HCT116 (cell line): ENCODE results near the gene PHLDA1. TPM values are rescaled to one million over a fixed set of nuclear protein-coding genes. Genes with fewer than 3 reads are reported as not detected.
A peak's percentile ranks its signal among the peaks of the same experiment; 100 is the strongest.

Source experiments
- ATAC-seq: fragments of 200-7000 bp; cut with Tn5 transposase; 2 replicates; pipeline ENCODE4 v1.9.1; 2020; ENCODE audit warnings: mild to moderate bottlenecking, moderate library complexity
- BruUV-seq: library from RNA; stranded (reverse); fragments of 400-500 nt; replicated peaks from 2 replicates; lab custom pipeline; 2021; lab: Mats Ljungman, UMichigan
- CTCF ChIA-PET: fragments of 300-600 bp; sonication (Branson Sonifier 250); formaldehyde crosslinking; loops from one replicate; lab custom pipeline; 2021; ENCODE audit warnings: antibody characterized with exemption; lab: Charles Lee
- POLR2A ChIA-PET: fragments of 300-600, 350-600 bp; sonication (Branson Sonifier 250); formaldehyde crosslinking; loops from one replicate; lab custom pipeline; 2021; ENCODE audit warnings: antibody characterized with exemption; lab: Charles Lee
- RAD21 ChIA-PET, 2 experiments: fragments of 300-600 bp; sonication (Branson Sonifier 250); formaldehyde crosslinking; loops; one replicate each; lab custom pipeline; 2023; ENCODE audit warnings: low total read pairs in 2 of 2; ENCODE audit not compliant: uncharacterized antibody in 2 of 2, unreplicated experiment in 2 of 2, low non-redundant PET in 1 of 2; lab: Charles Lee
- DNase-seq: peaks from one replicate; pipeline ENCODE4 v3.0.0-alpha.2; 2010; ENCODE audit warnings: low read depth, low spot score
- H2AFZ ChIP-seq: fragments of 200-600 bp; shearing (Covaris generic), sonication (generic); 2 replicates; pipeline ENCODE4 v1.6.1; 2017; ENCODE audit warnings: low read depth, mixed run types, mixed read lengths, antibody characterized with exemption, low read length; ENCODE audit not compliant: poor library complexity, severe bottlenecking
- H3K27ac ChIP-seq: 2 replicates; pipeline ENCODE4 v1.5.1; 2012; ENCODE audit warnings: low read depth, low read length
- H3K27me3 ChIP-seq: fragments of 200-600 bp; sonication (generic); 2 replicates; pipeline ENCODE4 v1.6.1; 2016; ENCODE audit warnings: mixed run types, low read length, mixed read lengths; ENCODE audit not compliant: insufficient read depth
- H3K36me3 ChIP-seq, 2 experiments: fragments of 200-500 bp in 1 of 2; fragments of 200-600 bp in 1 of 2; sonication (Bioruptor generic) in 1 of 2; sonication (generic) in 1 of 2; 2 replicates each; pipeline versions ENCODE4 v1.5.1 to v1.6.1; 2014 to 2016; ENCODE audit warnings: low read length in 2 of 2, inconsistent platforms in 1 of 2, mixed read lengths in 1 of 2, mixed run types in 1 of 2; ENCODE audit not compliant: insufficient read depth in 2 of 2, control insufficient read depth in 1 of 2
- H3K4me1 ChIP-seq, 2 experiments: fragments of 200-600 bp in 1 of 2; sonication (generic) in 1 of 2; 2 replicates each; pipeline versions ENCODE4 v1.5.1 to v1.6.1; 2012 to 2017; ENCODE audit warnings: low read length in 2 of 2, inconsistent platforms in 1 of 2, mild to moderate bottlenecking in 1 of 2, mixed read lengths in 1 of 2, mixed run types in 1 of 2, moderate library complexity in 1 of 2; ENCODE audit not compliant: insufficient read depth in 2 of 2, control insufficient read depth in 1 of 2
- H3K4me2 ChIP-seq: fragments of 200-600 bp; sonication (generic); 2 replicates; pipeline ENCODE4 v1.6.1; 2017; ENCODE audit warnings: mixed run types, low read length, mixed read lengths
- H3K4me3 ChIP-seq, 2 experiments: fragments of 200-600 bp in 1 of 2; sonication (generic) in 1 of 2; replicated peaks in 1 of 2; 2 replicates each; pipeline ENCODE4 v1.5.1; 2011 to 2016; ENCODE audit warnings: low read length in 2 of 2, control low read depth in 1 of 2, low read depth in 1 of 2, mild to moderate bottlenecking in 1 of 2, mixed read lengths in 1 of 2, mixed run types in 1 of 2
- H3K79me2 ChIP-seq: fragments of 200-600 bp; sonication (generic); 2 replicates; pipeline ENCODE4 v1.6.1; 2017; ENCODE audit warnings: mild to moderate bottlenecking, mixed run types, low read length, moderate library complexity, mixed read lengths; ENCODE audit not compliant: insufficient read depth
- H3K9ac ChIP-seq: fragments of 200-600 bp; sonication (generic); 2 replicates; pipeline ENCODE4 v1.6.1; 2016; ENCODE audit warnings: low read length, mixed read lengths
- H3K9me2 ChIP-seq: fragments of 200-600 bp; sonication (generic), shearing (Covaris generic); 2 replicates; pipeline ENCODE4 v1.6.1; 2017; ENCODE audit warnings: mixed run types, mild to moderate bottlenecking, moderate library complexity; ENCODE audit not compliant: insufficient read depth
- H3K9me3 ChIP-seq, 2 experiments: fragments of 200-500 bp in 1 of 2; fragments of 200-600 bp in 1 of 2; sonication (Bioruptor generic) in 1 of 2; sonication (generic) in 1 of 2; 2 replicates each; pipeline ENCODE4 v1.6.1; 2014 to 2017; ENCODE audit warnings: low read length in 2 of 2, mixed read lengths in 2 of 2, inconsistent platforms in 1 of 2, low read depth in 1 of 2, mild to moderate bottlenecking in 1 of 2, mixed run types in 1 of 2, moderate library complexity in 1 of 2; ENCODE audit not compliant: control insufficient read depth in 1 of 2, insufficient read depth in 1 of 2
- H4K20me1 ChIP-seq: fragments of 200-600 bp; sonication (generic), shearing (Covaris generic); 2 replicates; pipeline ENCODE4 v1.6.1; 2017; ENCODE audit warnings: mixed run types, mild to moderate bottlenecking, moderate library complexity; ENCODE audit not compliant: insufficient read depth
- CBX3 ChIP-seq: IDR thresholded peaks from 2 replicates; pipeline ENCODE4 v1.6.1; 2012; ENCODE audit warnings: low read depth
- EZH2phosphoT487 ChIP-seq: fragments of 200-600 bp; IDR thresholded peaks from 2 replicates; pipeline ENCODE4 v1.6.1; 2018; ENCODE audit warnings: antibody characterized with exemption, borderline replicate concordance
- FOSL1 ChIP-seq: IDR thresholded peaks from 2 replicates; pipeline ENCODE4 v1.6.1; 2012; ENCODE audit warnings: low read depth
- JUND ChIP-seq: IDR thresholded peaks from 2 replicates; pipeline ENCODE4 v1.6.1; 2012
- POLR2A ChIP-seq: IDR thresholded peaks from 2 replicates; pipeline ENCODE4 v1.7.0; 2011; ENCODE audit warnings: borderline replicate concordance; ENCODE audit not compliant: insufficient read depth, insufficient read length; ENCODE audit errors: extremely low read depth
- POLR2AphosphoS5 ChIP-seq: IDR thresholded peaks from 2 replicates; pipeline ENCODE4 v1.6.1; 2011; ENCODE audit warnings: mild to moderate bottlenecking, low read depth, low read length, moderate library complexity
- SIN3A ChIP-seq: IDR thresholded peaks from 2 replicates; pipeline ENCODE4 v1.6.1; 2012; ENCODE audit warnings: low read depth
- SP1 ChIP-seq: IDR thresholded peaks from 2 replicates; pipeline ENCODE4 v1.6.1; 2012; ENCODE audit warnings: low read depth
- SRF ChIP-seq: IDR thresholded peaks from 2 replicates; pipeline ENCODE4 v1.6.1; 2012; ENCODE audit warnings: low read depth
- YY1 ChIP-seq: IDR thresholded peaks from 2 replicates; pipeline ENCODE4 v1.6.1; 2011; ENCODE audit warnings: low read length, low read depth, moderate library complexity, mild to moderate bottlenecking; ENCODE audit not compliant: insufficient replicate concordance; ENCODE audit errors: extremely low read depth
- intact Hi-C: fragments of 100-400 bp; cut with micrococcal nuclease; formaldehyde crosslinking; loops from 2 replicates; pipeline ENCODE4 v1.10.0; 2022
- total RNA-seq: library from RNA; stranded (reverse); gene quantifications from one replicate; pipeline ENCODE4 v1.2.1, GENCODE V29; 2021; ENCODE audit not compliant: unreplicated experiment
- TF ChIP-seq, protein P1 (sequence below), 3 experiments: fragments of 200-600 bp in 1 of 3; sonication (generic) in 1 of 3; IDR thresholded peaks in 2 of 3; conservative IDR thresholded peaks in 1 of 3; 2 replicates each; pipeline ENCODE4 v1.5.1; 2012 to 2017; ENCODE audit warnings: low read depth in 2 of 3, low read length in 2 of 3, antibody characterized with exemption in 1 of 3, borderline replicate concordance in 1 of 3, control low read depth in 1 of 3, mild to moderate bottlenecking in 1 of 3, mixed read lengths in 1 of 3, mixed run types in 1 of 3, moderate library complexity in 1 of 3; ENCODE audit not compliant: insufficient read depth in 1 of 3
- TF ChIP-seq, protein P2 (sequence below): IDR thresholded peaks from 2 replicates; pipeline ENCODE4 v1.6.1; 2012
- TF ChIP-seq, protein P3 (sequence below): IDR thresholded peaks from 2 replicates; pipeline ENCODE4 v1.6.1; 2011; ENCODE audit warnings: mild to moderate bottlenecking, low read length, moderate library complexity; ENCODE audit not compliant: insufficient replicate concordance; ENCODE audit errors: extremely low read depth

Gene PHLDA1
- total RNA-seq, 1 experiment from 2014 or later = 231 TPM

DNA sequence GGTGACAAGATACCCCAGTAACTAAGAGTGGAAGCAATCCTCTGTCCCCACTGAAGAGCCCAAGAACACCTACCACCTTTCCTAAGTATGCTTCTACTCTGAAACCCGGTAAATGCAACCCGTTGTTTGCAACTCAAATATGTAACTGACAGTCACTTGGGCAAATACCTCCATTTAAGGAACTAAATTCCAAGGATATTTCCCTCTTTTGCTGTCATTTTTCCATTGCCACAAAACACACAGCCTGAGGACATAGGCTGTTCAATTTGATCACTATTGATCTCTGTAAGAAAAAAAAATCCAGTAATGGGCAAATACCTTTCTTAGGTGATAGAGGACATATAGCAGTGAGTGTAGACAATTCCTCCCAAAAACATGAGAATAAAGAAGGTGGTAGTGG is 6.6 kb upstream of the PHLDA1 start:
- peak overlapping the region; percentile 57; the same call in 1 of the 2 replicates for H3K27ac ChIP-seq
- intact Hi-C loops = loop anchor here (10.0 kb wide), 1 partner anchor 417 kb away; no protein-coding TSS in a partner anchor
- ChIA-PET CTCF (interaction anchor here (1.5 kb wide), 1 partner anchor 11 kb away, joined by 3 read pairs; no protein-coding TSS in a partner anchor), POLR2A (no interaction called here), RAD21 (no interaction called here)
- H3K9me2 ChIP-seq = no peaks in the 10 kb centered on the region
- H3K4me2 ChIP-seq = no peak overlapping the region
- H3K9me3 ChIP-seq = no peaks in the 10 kb centered on the region
- no peak overlapping the region for H3K4me3 ChIP-seq
- H3K27me3 ChIP-seq = no peaks in the 10 kb centered on the region
- no TSS peak for BruUV-seq
- H2AFZ ChIP-seq = no peak overlapping the region
- TF ChIP-seq SIN3A (no peak), EZH2phosphoT487 (no peak), FOSL1 (no peak), SP1 (no peak), POLR2AphosphoS5 (no peak), SRF (no peak), POLR2A (no peak), JUND (no peak), YY1 (no peak), CBX3 (no peak)
- TF ChIP-seq, protein P1, sequence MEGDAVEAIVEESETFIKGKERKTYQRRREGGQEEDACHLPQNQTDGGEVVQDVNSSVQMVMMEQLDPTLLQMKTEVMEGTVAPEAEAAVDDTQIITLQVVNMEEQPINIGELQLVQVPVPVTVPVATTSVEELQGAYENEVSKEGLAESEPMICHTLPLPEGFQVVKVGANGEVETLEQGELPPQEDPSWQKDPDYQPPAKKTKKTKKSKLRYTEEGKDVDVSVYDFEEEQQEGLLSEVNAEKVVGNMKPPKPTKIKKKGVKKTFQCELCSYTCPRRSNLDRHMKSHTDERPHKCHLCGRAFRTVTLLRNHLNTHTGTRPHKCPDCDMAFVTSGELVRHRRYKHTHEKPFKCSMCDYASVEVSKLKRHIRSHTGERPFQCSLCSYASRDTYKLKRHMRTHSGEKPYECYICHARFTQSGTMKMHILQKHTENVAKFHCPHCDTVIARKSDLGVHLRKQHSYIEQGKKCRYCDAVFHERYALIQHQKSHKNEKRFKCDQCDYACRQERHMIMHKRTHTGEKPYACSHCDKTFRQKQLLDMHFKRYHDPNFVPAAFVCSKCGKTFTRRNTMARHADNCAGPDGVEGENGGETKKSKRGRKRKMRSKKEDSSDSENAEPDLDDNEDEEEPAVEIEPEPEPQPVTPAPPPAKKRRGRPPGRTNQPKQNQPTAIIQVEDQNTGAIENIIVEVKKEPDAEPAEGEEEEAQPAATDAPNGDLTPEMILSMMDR (IDR thresholded peaks at IDR 0.05 in 2 of 3, conservative IDR thresholded peaks at IDR 0.05 in 1 of 3; ENCODE audit: borderline replicate concordance in 1 of 3, insufficient read depth in 1 of 3, low read depth in 2 of 3, low read length in 2 of 3) = no peak
- TF ChIP-seq, protein P2, sequence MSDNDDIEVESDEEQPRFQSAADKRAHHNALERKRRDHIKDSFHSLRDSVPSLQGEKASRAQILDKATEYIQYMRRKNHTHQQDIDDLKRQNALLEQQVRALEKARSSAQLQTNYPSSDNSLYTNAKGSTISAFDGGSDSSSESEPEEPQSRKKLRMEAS = no peak
- TF ChIP-seq, protein P3, sequence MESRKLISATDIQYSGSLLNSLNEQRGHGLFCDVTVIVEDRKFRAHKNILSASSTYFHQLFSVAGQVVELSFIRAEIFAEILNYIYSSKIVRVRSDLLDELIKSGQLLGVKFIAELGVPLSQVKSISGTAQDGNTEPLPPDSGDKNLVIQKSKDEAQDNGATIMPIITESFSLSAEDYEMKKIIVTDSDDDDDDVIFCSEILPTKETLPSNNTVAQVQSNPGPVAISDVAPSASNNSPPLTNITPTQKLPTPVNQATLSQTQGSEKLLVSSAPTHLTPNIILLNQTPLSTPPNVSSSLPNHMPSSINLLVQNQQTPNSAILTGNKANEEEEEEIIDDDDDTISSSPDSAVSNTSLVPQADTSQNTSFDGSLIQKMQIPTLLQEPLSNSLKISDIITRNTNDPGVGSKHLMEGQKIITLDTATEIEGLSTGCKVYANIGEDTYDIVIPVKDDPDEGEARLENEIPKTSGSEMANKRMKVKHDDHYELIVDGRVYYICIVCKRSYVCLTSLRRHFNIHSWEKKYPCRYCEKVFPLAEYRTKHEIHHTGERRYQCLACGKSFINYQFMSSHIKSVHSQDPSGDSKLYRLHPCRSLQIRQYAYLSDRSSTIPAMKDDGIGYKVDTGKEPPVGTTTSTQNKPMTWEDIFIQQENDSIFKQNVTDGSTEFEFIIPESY = no peak
- H3K9ac ChIP-seq = no peak overlapping the region
- H3K79me2 ChIP-seq = peaks cover 11% of the 10 kb centered on the region
- H3K4me1 ChIP-seq = peaks cover 25 to 42% of the 10 kb centered on the region in 2 experiments
- no peaks in the 10 kb centered on the region for H4K20me1 ChIP-seq
- ATAC-seq (no peak), DNase-seq (no peak)
- no peaks in the 10 kb centered on the region; a peak in 1 of 4 replicates for H3K36me3 ChIP-seq
